ENCODE results near the gene TTYH3. TPM values are rescaled to one million over a fixed set of nuclear protein-coding genes. Genes with fewer than 3 reads are reported as not detected.

Gene TTYH3
- total RNA-seq, 1 donor from 2014 or later, result 33.9 TPM

- no peaks in the 10 kb centered on the region for H3K36me3 ChIP-seq
- H3K4me1 ChIP-seq, result peaks cover 7% of the 10 kb centered on the region
- TF ChIP-seq POLR2A (IDR thresholded peaks at IDR 0.05) (no peak), POLR2AphosphoS5 (IDR thresholded peaks at IDR 0.05; ENCODE audit: insufficient read depth in 1 of 2, low read depth in 1 of 2) (no peak), CTCF (IDR thresholded peaks at IDR 0.05) (no peak)
- H3K4me3 ChIP-seq, result no peak overlapping the region
- H3K27me3 ChIP-seq, result no peaks in the 10 kb centered on the region
- intact Hi-C loops (cut with DNase I), result loop anchor here (10.0 kb wide), 1 partner anchor 1687 kb away; no protein-coding TSS in a partner anchor
- no peak for DNase-seq (ENCODE audit: extremely low spot score in 2 of 2)
- no peaks in the 10 kb centered on the region for H3K9me3 ChIP-seq
- H3K27ac ChIP-seq, result no peak overlapping the region
Observed at GRCh38 chr7:2711895-2712675, 80.3 kb downstream of the TTYH3 start.

DNA sequence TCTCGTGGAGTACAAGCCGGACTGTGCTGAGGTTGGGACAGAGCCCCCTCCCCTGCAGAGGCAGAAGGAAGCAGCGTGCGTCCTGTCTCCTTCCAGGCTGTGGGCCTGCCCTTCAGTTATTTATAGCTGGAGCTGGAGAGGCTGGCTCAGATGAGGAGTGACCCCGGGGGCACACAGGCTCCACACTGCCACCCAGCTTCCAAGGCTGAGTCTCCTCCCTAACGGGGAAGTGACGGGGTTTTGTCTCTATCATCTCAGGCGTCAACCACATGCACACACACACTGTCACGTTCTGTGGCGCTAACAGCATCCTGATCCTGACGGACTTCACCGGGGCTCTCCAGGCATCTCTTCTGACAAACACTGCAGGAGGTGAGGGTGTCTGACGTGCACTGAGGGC lies 81.6 kb downstream of the TTYH3 start:
- no peak for DNase-seq (ENCODE audit: extremely low spot score in 2 of 2)
- Histone ChIP-seq H3K27ac (no peak overlapping the region), H3K4me1 (peaks cover 16% of the 10 kb centered on the region), H3K36me3 (no peaks in the 10 kb centered on the region), H3K27me3 (no peaks in the 10 kb centered on the region), H3K9me3 (no peaks in the 10 kb centered on the region), H3K4me3 (no peak overlapping the region)
- TF ChIP-seq POLR2AphosphoS5 (IDR thresholded peaks at IDR 0.05; ENCODE audit: insufficient read depth in 1 of 2, low read depth in 1 of 2), result no peak
- no peak for TF ChIP-seq POLR2A (IDR thresholded peaks at IDR 0.05)
- TF ChIP-seq CTCF (IDR thresholded peaks at IDR 0.05), result no peak
- intact Hi-C loops (cut with DNase I), result loop anchor here (10.0 kb wide), 1 partner anchor 1689 kb away; no protein-coding TSS in a partner anchor

DNA sequence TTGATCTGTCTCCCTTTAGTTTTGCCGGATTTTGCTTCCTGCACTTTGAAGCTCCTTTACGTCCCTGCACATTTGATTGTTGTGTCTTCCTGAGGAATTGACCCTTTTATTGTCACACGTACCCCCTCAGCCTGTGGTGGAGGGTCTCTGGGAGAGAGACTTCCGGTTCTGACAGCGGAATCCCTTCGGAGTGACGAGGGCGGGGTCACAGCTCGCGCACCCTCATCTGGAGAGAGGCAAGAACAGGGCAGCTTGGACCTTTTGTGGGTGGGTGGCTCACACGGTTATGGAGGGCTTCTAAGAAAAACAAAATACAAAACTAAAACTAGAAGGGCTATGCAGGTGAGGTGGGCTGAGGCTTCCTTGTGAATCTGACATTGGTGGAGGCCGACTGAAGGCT lies 82.2 kb downstream of the TTYH3 start:
- Histone ChIP-seq H3K9me3 (no peaks in the 10 kb centered on the region), H3K27ac (no peak overlapping the region), H3K4me3 (no peak overlapping the region), H3K4me1 (peaks cover 16% of the 10 kb centered on the region), H3K36me3 (no peaks in the 10 kb centered on the region), H3K27me3 (no peaks in the 10 kb centered on the region)
- TF ChIP-seq CTCF (IDR thresholded peaks at IDR 0.05) (no peak), POLR2AphosphoS5 (IDR thresholded peaks at IDR 0.05; ENCODE audit: insufficient read depth in 1 of 2, low read depth in 1 of 2) (no peak), POLR2A (IDR thresholded peaks at IDR 0.05) (no peak)
- DNase-seq (ENCODE audit: extremely low spot score in 2 of 2), result no peak
- intact Hi-C loops (cut with DNase I), result loop anchor here (10.0 kb wide), 1 partner anchor 1689 kb away; no protein-coding TSS in a partner anchor

Other genes starting within 250 kb of the TTYH3 start
- gene CHST12, start 228.4 kb upstream of the TTYH3 start, total RNA-seq, result 26.3 TPM
- not detected for gene GRIFIN, start 155.6 kb upstream of the TTYH3 start, total RNA-seq
- 36.8 TPM for gene LFNG, start 112.2 kb upstream of the TTYH3 start, total RNA-seq
- gene BRAT1, start 76.5 kb upstream of the TTYH3 start, total RNA-seq, result 66.0 TPM
- 5.2 TPM for gene IQCE, start 73.0 kb upstream of the TTYH3 start, total RNA-seq
- gene AMZ1, start 56.2 kb downstream of the TTYH3 start, total RNA-seq, result 1.2 TPM
- gene GNA12, start 212.3 kb downstream of the TTYH3 start, total RNA-seq, result 29.5 TPM

All from vagina (tissue), 2 donors.